ENCODE results near the gene PIH1D1. TPM values are rescaled to one million over a fixed set of nuclear protein-coding genes. Genes with fewer than 3 reads are reported as not detected.

PIH1D1 gene
- total RNA-seq, 4 donors from 2014 or later, result 79.6 to 144 (median 118) TPM

DNA sequence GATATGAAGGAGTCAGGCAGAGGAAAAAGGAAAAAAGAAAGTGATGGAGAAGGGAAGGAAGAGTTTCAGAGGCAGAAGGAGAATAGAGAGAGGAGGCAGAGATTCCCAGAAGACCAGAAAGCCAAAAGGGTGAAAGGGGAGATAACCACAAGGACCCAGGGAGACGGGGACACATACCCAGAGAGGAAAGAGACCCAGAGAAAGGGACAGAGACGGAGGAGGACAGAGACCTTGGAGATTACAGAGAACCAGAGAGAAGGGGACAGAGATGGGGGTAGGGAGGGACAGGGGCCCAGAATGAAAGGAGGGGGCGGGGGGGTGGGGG lies 29.8 kb downstream of the PIH1D1 start:
- intact Hi-C loops (cut with DNase I; ENCODE audit: low total_unique reads), result no loop called here
- no peak for DNase-seq (ENCODE audit: low spot score in 2 of 2)
- TF ChIP-seq CTCF (IDR thresholded peaks at IDR 0.05) (no peak), POLR2A (IDR thresholded peaks at IDR 0.05) (no peak)
- H3K4me3 ChIP-seq (ENCODE audit: low read depth, poor library complexity, severe bottlenecking), result no peak overlapping the region
- WGBS, 2 donors, result 18 to 24% methylated on average over 3 of the region's 3 CpGs

GRCh38 chr19:49421039-49421877 lies 30.4 kb downstream of the PIH1D1 start:
- no peak overlapping the region for H3K4me3 ChIP-seq (ENCODE audit: low read depth, poor library complexity, severe bottlenecking)
- WGBS, 2 donors, result 6 to 9% methylated on average over 48 of the region's 48 CpGs
- intact Hi-C loops (cut with DNase I; ENCODE audit: low total_unique reads), result no loop called here
- DNase-seq (ENCODE audit: low spot score in 2 of 2), result peak in 1 of 2 donors; percentile 34
- TF ChIP-seq CTCF (IDR thresholded peaks at IDR 0.05), result no peak
- TF ChIP-seq POLR2A (IDR thresholded peaks at IDR 0.05), result no peak

DNA sequence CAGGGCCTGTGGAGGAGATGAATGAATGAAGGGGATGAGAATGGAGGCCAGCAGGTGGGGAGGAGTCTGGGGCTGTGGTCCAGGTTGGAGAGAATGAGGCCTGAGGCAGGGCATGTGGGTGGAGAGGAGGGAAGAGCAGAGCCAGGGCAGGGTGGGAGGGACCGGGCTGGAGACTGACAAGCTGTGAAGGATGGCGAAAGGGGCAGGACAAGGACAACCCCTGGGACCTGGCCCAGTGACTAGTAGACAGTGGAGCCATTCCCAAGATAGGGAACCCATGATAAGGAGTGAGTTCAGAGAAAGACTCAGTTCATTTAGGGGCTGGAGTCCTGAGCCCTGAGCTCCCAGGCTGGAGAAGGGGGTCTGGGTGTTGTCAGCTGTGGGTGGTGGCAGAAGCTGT lies 31.4 kb downstream of the PIH1D1 start:
- TF ChIP-seq POLR2A (IDR thresholded peaks at IDR 0.05) (no peak), CTCF (IDR thresholded peaks at IDR 0.05) (no peak)
- WGBS, 2 donors, result 73 to 82% methylated on average over 2 of the region's 2 CpGs
- H3K4me3 ChIP-seq (ENCODE audit: low read depth, poor library complexity, severe bottlenecking), result no peak overlapping the region

DNA sequence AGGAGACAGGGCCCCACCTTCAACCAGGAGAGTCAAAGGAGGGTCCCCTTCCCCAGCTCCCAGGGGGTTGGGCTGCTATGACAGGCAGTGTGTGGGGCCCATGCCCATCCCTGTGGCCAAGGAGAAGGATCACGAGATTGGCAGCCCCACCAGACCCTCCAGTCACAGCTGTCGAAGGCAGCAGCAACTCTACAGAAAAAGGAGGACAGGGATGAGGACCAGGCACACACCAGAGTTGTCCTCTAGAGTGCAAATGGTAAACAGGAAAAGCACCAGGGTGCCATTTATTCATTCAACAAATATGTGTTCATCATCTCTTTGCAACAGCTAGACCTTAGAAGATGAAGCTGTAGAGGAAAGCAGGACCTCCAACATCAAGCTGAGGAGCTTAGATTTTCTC lies 32.4 kb downstream of the PIH1D1 start:
- WGBS, 2 donors, result 74 to 80% methylated on average over 2 of the region's 2 CpGs
- TF ChIP-seq CTCF (IDR thresholded peaks at IDR 0.05) (no peak), POLR2A (IDR thresholded peaks at IDR 0.05) (no peak)
- H3K4me3 ChIP-seq (ENCODE audit: low read depth, poor library complexity, severe bottlenecking), result no peak overlapping the region
- no peak for DNase-seq (ENCODE audit: low spot score in 2 of 2)
- intact Hi-C loops (cut with DNase I; ENCODE audit: low total_unique reads), result no loop called here

More for the DNA sequence above, 31.4 kb downstream of the PIH1D1 start:
- intact Hi-C loops (cut with DNase I; ENCODE audit: low total_unique reads), result no loop called here
- no peak for DNase-seq (ENCODE audit: low spot score in 2 of 2)

DNA sequence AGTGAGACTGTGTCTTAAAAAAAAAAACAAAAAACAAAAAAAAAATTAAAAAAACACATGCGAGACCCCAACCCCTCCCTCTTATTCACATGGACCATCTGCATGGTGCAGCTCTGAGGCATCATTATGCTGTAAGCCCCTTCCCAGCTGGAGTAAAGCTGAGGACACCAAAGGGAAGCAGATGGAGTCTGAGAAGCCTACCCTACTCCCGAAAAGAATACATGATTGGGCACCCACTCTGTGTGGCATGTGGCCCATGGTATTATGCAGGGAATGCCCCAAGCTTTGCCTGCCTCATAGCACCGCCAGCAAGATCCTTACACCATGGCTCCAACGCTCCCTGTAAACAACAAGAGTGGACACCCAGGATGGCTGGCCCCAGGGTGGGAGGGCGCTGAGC lies 33.1 kb downstream of the PIH1D1 start:
- WGBS, 2 donors, result 79 to 89% methylated on average over 5 of the region's 5 CpGs
- no peak for DNase-seq (ENCODE audit: low spot score in 2 of 2)
- TF ChIP-seq POLR2A (IDR thresholded peaks at IDR 0.05), result no peak
- no peak for TF ChIP-seq CTCF (IDR thresholded peaks at IDR 0.05)
- H3K4me3 ChIP-seq (ENCODE audit: low read depth, poor library complexity, severe bottlenecking), result no peak overlapping the region
- intact Hi-C loops (cut with DNase I; ENCODE audit: low total_unique reads), result no loop called here

DNA sequence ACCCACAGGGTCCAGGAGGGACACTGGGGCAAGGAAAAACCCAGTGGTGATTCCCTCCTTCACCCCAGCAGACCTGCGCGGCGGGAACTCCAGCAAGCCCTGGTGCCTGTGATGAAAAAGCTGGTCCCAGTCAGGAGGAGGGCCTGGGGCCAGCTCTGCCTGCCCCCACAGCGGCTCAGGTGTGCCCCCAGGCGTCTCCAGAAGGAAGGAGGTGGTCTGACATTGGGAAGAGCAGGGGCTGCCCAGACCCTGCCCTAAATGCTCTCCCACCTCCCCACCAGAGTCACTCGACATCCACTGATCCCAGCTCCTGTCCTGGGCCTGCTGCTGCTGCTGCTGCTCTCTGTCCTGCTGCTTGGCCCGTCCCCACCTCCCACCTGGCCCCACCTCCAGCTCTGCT lies 34.5 kb downstream of the PIH1D1 start:
- H3K4me3 ChIP-seq (ENCODE audit: low read depth, poor library complexity, severe bottlenecking), result no peak overlapping the region
- intact Hi-C loops (cut with DNase I; ENCODE audit: low total_unique reads), result no loop called here
- no peak for DNase-seq (ENCODE audit: low spot score in 2 of 2)
- no peak for TF ChIP-seq POLR2A (IDR thresholded peaks at IDR 0.05)
- TF ChIP-seq CTCF (IDR thresholded peaks at IDR 0.05), result no peak
- 59 to 63% methylated on average over 7 of the region's 7 CpGs for WGBS, 2 donors
